ENCODE data around the gene ADM.
A peak's percentile ranks its signal among the peaks of the same experiment; 100 is the strongest.

ADM gene

GRCh38 chr11:10301656-10302358 is 3.1 kb upstream of the ADM start:
- TF ChIP-seq EZH2 (IDR thresholded peaks at IDR 0.05; ENCODE audit: borderline replicate concordance, low read length) (no peak), CTCF (IDR thresholded peaks at IDR 0.05; ENCODE audit: low read length) (no peak)
- Histone ChIP-seq H3K4me1 (ENCODE audit: insufficient read depth, low read length, severe bottlenecking) (peaks cover 47% of the 10 kb centered on the region), H3K4me3 (ENCODE audit: low read depth, low read length, poor library complexity, severe bottlenecking) (no peak overlapping the region), H3K9ac (ENCODE audit: low read length) (no peak overlapping the region), H3K79me2 (ENCODE audit: insufficient read depth, low read length) (no peaks in the 10 kb centered on the region), H4K20me1 (ENCODE audit: insufficient read depth, low read length) (no peaks in the 10 kb centered on the region), H2AFZ (ENCODE audit: low read length) (no peak overlapping the region), H3K9me2 (ENCODE audit: low read depth, low read length) (no peaks in the 10 kb centered on the region), H3K36me3 (ENCODE audit: insufficient read depth, low read length) (peaks cover 4% of the 10 kb centered on the region; the same call in 1 of the 2 replicates), H3K4me2 (ENCODE audit: low read length) (no peak overlapping the region; the same call in 1 of the 2 replicates), H3K27me3 (ENCODE audit: insufficient read depth, low read length) (no peaks in the 10 kb centered on the region), H3K9me3 (ENCODE audit: low read length) (no peaks in the 10 kb centered on the region), H3K27ac (ENCODE audit: low read depth, low read length, poor library complexity, severe bottlenecking) (no peak overlapping the region), H3F3A (ENCODE audit: insufficient read depth, low read length) (no peaks in the 10 kb centered on the region)

DNA sequence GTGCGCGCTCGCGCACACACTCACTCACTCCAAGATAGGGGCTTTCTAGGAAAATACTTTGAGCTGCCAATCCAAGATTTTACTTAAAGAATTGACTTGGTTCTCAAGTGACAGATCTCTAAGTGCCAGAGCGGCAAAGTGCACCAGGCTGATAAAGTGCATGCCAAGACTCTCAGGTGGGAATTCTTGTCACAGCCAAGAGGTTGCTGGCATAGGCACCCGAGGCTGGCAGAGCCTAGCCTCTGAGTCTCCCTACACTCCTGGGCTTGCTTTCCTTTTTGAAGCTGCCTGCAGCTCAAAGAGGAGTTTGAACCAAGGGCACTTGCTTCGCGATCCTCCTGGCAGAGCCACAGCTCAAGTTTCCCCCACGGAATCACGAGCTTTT is 2.5 kb upstream of the ADM start:
- Histone ChIP-seq H2AFZ (ENCODE audit: low read length) (no peak overlapping the region), H3F3A (ENCODE audit: insufficient read depth, low read length) (no peaks in the 10 kb centered on the region), H3K4me1 (ENCODE audit: insufficient read depth, low read length, severe bottlenecking) (peaks cover 52% of the 10 kb centered on the region), H3K9ac (ENCODE audit: low read length) (peak overlapping the region; percentile 65), H3K36me3 (ENCODE audit: insufficient read depth, low read length) (peaks cover 4% of the 10 kb centered on the region; the same call in 1 of the 2 replicates), H3K9me3 (ENCODE audit: low read length) (no peaks in the 10 kb centered on the region), H3K27ac (ENCODE audit: low read depth, low read length, poor library complexity, severe bottlenecking) (no peak overlapping the region), H3K4me3 (ENCODE audit: low read depth, low read length, poor library complexity, severe bottlenecking) (peak overlapping the region; percentile 72), H3K79me2 (ENCODE audit: insufficient read depth, low read length) (no peaks in the 10 kb centered on the region), H3K9me2 (ENCODE audit: low read depth, low read length) (no peaks in the 10 kb centered on the region), H3K4me2 (ENCODE audit: low read length) (peak overlapping the region; percentile 85), H3K27me3 (ENCODE audit: insufficient read depth, low read length) (no peaks in the 10 kb centered on the region), H4K20me1 (ENCODE audit: insufficient read depth, low read length) (no peaks in the 10 kb centered on the region)
- TF ChIP-seq EZH2 (IDR thresholded peaks at IDR 0.05; ENCODE audit: borderline replicate concordance, low read length) (no peak), CTCF (IDR thresholded peaks at IDR 0.05; ENCODE audit: low read length) (no peak)

- no peak overlapping the region for H2AFZ ChIP-seq (ENCODE audit: low read length)
- peak overlapping the region; percentile 85 for H3K4me2 ChIP-seq (ENCODE audit: low read length)
- H3K4me3 ChIP-seq (ENCODE audit: low read depth, low read length, poor library complexity, severe bottlenecking), result peak overlapping the region; percentile 72
- no peaks in the 10 kb centered on the region for H4K20me1 ChIP-seq (ENCODE audit: insufficient read depth, low read length)
- H3K27me3 ChIP-seq (ENCODE audit: insufficient read depth, low read length), result no peaks in the 10 kb centered on the region
- H3F3A ChIP-seq (ENCODE audit: insufficient read depth, low read length), result no peaks in the 10 kb centered on the region
- H3K79me2 ChIP-seq (ENCODE audit: insufficient read depth, low read length), result no peaks in the 10 kb centered on the region
- H3K9ac ChIP-seq (ENCODE audit: low read length), result peak overlapping the region; percentile 65
- H3K9me2 ChIP-seq (ENCODE audit: low read depth, low read length), result no peaks in the 10 kb centered on the region
- H3K9me3 ChIP-seq (ENCODE audit: low read length), result no peaks in the 10 kb centered on the region
- H3K4me1 ChIP-seq (ENCODE audit: insufficient read depth, low read length, severe bottlenecking), result peaks cover 57% of the 10 kb centered on the region
- TF ChIP-seq CTCF (IDR thresholded peaks at IDR 0.05; ENCODE audit: low read length), result 0 out of 2 replicates have a peak, but pooled peaks have one; percentile 7
- TF ChIP-seq EZH2 (IDR thresholded peaks at IDR 0.05; ENCODE audit: borderline replicate concordance, low read length), result no peak
- H3K36me3 ChIP-seq (ENCODE audit: insufficient read depth, low read length), result peaks cover 4% of the 10 kb centered on the region; the same call in 1 of the 2 replicates
- H3K27ac ChIP-seq (ENCODE audit: low read depth, low read length, poor library complexity, severe bottlenecking), result no peak overlapping the region
Measured at GRCh38 chr11:10302744-10303557, 1.9 kb upstream of the ADM start.
